Measurements from ENCODE around the gene MTNR1B.

Gene MTNR1B

DNA sequence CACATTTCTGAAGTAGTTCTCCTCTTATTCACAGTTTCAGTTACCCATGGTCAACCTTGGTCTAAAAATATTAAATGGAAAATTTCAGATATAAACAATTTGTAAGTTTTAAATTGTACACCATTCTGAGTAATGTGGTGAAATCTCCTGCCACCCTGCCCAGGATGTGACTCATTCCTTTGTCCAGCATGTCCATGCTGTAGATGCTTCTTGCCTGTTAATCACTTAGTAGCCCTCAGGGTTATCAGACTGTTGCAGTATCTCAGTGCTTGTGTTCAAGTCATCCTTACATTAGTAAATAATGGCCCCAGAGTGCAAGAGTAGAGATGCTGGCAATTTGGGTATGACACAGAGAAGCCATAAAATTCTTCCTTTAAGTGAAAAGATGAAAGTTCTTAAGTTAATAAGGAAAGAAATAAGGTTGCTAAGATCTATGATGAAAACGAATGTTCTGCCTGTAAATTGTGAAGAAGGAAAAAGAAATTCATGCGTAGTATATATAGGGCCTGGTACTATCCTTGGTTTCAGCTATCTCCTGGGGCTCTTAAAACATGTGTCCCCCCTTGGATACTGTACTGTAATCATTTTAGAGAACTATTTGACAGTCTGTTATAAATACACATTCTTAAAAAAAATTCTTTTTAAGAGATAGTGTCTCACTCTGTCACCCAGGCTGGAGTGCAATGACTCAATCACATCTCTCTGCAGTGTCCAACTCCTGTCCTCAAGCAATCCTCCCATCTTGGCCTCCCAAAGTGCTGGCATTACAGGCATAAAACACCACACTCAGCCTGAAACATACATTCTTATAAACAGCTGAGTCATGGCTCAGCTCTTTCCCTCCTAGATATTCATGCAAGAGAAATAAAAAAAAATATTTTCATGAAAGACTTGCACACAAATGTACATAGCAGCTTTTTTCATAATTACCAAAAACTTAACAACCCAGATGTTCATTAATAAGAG, 31.3 kb downstream of the MTNR1B start:
- H3K27ac ChIP-seq, result no peak overlapping the region
- TF ChIP-seq, protein P1, sequence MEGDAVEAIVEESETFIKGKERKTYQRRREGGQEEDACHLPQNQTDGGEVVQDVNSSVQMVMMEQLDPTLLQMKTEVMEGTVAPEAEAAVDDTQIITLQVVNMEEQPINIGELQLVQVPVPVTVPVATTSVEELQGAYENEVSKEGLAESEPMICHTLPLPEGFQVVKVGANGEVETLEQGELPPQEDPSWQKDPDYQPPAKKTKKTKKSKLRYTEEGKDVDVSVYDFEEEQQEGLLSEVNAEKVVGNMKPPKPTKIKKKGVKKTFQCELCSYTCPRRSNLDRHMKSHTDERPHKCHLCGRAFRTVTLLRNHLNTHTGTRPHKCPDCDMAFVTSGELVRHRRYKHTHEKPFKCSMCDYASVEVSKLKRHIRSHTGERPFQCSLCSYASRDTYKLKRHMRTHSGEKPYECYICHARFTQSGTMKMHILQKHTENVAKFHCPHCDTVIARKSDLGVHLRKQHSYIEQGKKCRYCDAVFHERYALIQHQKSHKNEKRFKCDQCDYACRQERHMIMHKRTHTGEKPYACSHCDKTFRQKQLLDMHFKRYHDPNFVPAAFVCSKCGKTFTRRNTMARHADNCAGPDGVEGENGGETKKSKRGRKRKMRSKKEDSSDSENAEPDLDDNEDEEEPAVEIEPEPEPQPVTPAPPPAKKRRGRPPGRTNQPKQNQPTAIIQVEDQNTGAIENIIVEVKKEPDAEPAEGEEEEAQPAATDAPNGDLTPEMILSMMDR (conservative IDR thresholded peaks at IDR 0.05), result no peak

DNA sequence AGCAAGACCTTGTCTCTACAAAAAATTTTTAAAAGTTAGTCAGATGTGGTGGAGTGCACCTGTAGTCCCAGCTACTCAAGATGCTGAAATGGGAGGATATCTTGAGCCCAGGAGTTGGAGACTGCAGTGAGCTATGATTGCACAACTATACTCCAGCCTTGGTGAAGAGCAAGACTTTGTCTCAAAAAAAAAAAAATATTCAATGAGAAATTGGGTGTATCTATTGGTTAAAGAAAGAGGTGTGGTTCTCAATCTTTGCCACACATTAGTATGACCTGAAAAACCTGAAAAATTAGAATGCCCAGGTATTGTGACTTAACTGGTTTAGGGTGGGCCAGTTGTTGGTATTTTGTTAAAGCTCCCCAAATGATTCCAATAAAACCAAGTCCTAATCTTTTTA, 32.4 kb downstream of the MTNR1B start:
- TF ChIP-seq, protein P1 (conservative IDR thresholded peaks at IDR 0.05), result no peak
- H3K27ac ChIP-seq, result no peak overlapping the region

DNA sequence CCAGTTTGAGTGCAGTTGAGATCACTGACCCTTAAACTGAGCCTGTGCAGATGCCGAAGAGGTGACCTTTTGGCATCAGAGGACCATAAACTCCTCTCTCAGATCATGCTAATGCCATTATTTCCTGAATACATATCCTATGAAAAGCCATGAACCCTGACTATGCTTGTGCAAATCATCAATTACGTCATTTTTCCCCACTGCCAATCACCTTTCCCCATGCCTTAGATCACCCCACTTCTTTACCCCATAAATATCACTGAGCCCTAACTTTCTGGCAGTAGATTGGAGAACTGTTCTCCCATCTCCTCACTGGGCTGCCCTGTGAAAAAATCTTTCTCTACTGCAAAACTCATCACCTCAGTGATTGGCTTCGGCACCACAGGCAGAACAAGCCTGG, 32.9 kb downstream of the MTNR1B start:
- TF ChIP-seq, protein P1 (conservative IDR thresholded peaks at IDR 0.05), result no peak
- no peak overlapping the region for H3K27ac ChIP-seq

DNA sequence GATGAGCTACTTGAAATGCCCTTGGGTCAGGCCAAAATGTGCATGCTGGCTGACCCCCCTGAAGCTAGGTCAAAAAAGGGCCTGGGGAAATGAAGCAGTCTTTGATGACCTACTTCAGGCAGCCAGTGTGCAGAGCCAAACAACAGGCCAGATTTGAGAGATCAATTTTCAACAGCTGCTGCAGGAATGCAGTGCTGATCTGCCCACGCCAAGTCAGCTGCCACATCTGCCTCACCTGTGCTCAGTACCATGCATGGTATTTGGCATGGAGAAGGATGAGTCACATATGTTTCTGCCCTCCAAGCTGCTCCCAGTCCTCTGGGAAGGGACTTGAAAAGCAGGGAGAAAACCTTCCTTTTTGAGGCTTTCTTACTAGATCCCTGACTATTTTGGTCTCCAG, 35.8 kb downstream of the MTNR1B start:
- TF ChIP-seq, protein P1 (conservative IDR thresholded peaks at IDR 0.05), result no peak
- no peak overlapping the region for H3K27ac ChIP-seq

DNA sequence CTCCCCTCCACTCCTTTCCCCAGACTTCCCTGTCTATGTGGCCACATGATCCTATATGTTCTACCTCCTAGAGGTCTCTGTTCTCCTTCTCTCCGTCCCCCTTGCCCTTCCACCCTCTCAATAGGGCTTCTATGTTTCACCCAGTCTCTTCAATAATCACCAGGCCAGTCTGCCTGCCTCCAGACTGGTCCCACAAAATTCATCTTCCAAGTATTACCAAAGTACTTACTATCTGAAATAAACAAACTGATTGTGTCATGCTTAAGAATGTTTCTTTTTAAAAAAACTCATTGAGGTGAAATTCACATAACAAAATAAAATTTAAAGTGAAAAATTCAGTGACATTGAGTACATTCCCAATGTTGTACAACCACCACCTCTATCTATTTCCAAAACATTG, 44.2 kb downstream of the MTNR1B start:
- no peak overlapping the region for H3K27ac ChIP-seq
- TF ChIP-seq, protein P1 (conservative IDR thresholded peaks at IDR 0.05), result no peak

DNA sequence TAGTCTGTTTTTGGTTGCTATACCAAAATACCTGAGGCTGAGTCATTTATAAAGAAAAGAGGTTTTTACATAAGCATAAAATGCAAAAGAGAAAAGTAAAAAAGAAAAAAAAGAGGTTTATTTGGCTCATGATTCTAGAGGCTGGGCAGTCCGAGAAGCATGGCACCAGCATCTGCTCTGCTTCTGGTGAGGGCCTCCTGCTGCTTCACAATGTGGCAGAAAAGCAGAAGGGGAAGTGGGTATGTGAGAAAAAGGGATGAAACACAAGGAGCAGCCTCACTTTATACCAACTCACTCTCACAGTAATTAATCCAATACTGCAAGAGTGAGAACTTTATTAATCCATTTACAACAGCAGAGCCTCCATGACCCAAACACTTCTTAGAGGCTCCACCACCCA, 47.1 kb downstream of the MTNR1B start:
- TF ChIP-seq, protein P1 (conservative IDR thresholded peaks at IDR 0.05), result no peak
- no peak overlapping the region for H3K27ac ChIP-seq

DNA sequence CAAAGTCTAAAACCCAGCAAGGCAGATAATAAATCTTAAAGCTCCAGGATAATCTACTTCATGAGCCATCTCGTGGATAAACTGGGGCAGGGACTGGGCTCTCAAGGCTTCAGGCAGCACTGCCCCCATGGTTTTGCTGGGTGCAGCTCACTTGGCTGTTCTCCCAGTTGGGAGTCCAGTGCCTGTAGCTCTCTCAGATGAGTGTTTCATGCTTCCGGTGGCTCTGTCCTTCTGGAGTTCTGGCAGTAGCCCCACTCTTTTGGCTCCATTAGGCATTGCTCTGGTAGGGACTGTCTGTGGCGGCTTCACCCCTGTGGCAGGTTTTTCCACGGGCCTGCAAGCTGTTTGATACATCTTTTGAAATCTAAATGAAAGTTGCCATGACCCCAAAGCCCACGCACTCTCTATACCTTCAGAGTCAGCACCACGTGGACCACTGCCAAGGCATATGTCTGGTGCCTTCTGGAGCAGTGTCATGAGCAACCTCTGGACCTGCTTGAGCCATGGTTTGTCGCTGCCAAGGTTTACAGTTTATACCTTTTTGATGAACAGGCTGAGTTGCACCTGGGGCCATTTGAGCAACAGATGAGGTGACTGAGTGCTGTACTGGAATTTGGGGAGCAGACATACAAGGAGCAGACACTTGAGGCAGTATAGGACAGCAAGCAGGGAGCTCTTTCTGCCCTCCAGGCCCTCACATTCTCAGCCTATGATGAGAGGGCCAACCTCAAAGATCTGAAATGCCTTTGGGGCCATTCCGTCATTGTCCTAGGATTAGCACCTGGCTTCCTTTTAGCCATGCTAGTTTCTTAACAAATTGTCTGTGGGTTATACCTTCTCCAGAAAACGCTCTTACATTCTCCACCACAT, 48.6 kb downstream of the MTNR1B start:
- H3K27ac ChIP-seq, result no peak overlapping the region
- TF ChIP-seq, protein P1 (conservative IDR thresholded peaks at IDR 0.05), result no peak
